HG03196 (cell line): Measurements from ENCODE around the gene ZNF213.
"Not testable (repeated sequence)": the region's sequence is repeated elsewhere in the genome, so short reads cannot be mapped to it uniquely, and the experiment has no call there.

ENCODE experiments used
- ATAC-seq: cut with Tn5 transposase; IDR thresholded peaks from one replicate; pipeline ENCODE4 v1.9.1; 2021; ENCODE audit not compliant: unreplicated experiment

Gene ZNF213

GRCh38 chr16:3129137-3130131 is 5.4 kb upstream of the ZNF213 start:
- ATAC-seq, result no peak

DNA sequence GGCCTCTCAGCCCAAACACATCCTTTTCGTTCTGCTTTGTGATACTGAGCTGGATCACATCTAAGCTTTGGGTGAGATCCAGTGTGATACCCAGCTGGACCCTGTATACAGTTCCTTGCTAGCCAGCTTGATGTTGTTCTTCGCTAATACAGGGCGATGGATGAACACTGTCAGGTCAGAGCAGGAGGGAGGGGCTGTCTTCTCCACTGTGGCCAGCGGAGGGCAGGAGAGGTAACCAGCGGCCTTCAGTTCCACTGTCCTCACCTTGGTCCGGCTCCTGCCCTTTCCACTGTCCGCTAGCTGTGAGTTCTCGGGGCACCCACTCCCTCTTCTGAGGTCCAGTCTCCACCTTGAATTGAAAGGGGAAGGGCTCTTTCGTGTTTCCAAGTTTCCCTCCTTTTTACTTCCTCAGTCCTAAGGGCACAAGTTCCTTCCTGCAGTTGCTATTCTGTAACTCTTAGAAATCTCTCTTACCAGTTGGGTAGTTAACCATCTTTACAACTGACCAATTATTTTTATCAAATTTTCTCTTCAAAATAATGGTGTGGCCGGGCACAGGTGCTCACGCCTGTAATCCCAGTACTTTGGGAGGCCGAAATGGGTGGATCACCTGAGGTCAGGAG is 3.0 kb upstream of the ZNF213 start:
- ATAC-seq, result no peak

GRCh38 chr16:3133844-3134243 is 985 bp upstream of the ZNF213 start:
- ATAC-seq, result no peak

DNA sequence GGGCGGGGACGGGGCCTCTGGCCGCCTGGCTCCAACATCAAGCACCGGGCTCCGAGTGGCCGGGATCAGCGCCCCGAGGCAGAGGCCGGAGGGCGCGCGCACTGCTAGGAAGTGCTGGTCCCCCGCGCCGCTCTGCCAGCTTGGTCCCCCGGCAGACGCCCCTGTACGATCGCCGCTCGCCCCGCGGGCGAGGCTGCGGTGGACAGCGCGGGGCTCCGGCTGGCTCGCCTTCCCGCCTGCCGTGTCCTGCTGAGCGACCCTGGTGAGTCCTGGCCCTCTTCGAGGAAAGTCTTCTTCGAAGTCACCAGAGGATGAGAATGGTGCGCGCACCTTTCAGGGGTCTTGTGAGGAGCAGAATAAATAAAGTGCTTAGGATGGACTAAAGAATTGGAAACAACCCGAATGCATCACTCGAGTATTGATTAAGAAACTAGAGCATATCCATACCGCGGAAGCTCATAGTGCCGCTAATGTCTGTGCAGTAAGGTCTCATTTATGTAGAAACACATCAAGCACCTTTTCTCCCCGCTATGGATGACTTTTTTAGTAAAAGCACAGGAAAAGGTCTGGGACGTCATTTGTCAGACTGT is 392 bp downstream of the ZNF213 start:
- ATAC-seq, result no peak

DNA sequence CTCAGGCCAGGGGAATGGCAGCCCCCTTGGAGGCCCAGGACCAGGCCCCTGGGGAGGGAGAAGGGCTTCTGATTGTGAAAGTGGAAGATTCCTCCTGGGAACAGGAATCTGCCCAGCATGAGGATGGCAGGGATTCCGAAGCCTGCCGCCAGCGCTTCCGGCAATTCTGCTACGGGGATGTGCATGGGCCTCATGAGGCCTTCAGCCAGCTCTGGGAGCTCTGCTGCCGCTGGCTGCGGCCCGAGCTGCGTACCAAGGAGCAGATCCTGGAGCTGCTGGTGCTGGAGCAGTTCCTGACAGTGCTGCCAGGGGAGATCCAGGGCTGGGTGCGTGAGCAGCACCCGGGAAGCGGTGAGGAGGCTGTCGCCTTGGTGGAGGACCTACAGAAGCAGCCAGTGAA is 2.4 kb downstream of the ZNF213 start:
- no peak for ATAC-seq

GRCh38 chr16:3138342-3138741 is 3.5 kb downstream of the ZNF213 start:
- no peak for ATAC-seq

GRCh38 chr16:3138823-3139426 is 4.1 kb downstream of the ZNF213 start:
- ATAC-seq, result no peak

DNA sequence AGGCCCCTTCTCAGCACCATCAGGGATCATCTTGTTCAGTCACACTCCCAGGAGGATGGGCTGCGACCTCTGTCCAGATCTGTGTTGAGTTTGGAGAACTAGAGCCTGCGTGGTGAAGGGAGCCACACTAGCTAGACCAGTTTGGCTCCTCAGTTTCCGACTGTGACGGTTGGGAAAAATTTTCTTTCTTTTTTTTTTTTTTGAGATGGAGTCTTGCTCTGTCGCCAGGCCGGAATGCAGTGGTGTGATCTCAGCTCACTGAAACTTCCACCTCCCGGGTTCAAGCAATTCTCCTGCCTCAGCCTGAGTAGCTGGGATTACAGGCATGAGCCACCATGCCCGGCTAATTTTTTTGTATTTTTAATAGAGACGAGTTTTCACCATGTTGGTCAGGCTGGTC is 4.7 kb downstream of the ZNF213 start:
- ATAC-seq, result not testable (repeated sequence)

DNA sequence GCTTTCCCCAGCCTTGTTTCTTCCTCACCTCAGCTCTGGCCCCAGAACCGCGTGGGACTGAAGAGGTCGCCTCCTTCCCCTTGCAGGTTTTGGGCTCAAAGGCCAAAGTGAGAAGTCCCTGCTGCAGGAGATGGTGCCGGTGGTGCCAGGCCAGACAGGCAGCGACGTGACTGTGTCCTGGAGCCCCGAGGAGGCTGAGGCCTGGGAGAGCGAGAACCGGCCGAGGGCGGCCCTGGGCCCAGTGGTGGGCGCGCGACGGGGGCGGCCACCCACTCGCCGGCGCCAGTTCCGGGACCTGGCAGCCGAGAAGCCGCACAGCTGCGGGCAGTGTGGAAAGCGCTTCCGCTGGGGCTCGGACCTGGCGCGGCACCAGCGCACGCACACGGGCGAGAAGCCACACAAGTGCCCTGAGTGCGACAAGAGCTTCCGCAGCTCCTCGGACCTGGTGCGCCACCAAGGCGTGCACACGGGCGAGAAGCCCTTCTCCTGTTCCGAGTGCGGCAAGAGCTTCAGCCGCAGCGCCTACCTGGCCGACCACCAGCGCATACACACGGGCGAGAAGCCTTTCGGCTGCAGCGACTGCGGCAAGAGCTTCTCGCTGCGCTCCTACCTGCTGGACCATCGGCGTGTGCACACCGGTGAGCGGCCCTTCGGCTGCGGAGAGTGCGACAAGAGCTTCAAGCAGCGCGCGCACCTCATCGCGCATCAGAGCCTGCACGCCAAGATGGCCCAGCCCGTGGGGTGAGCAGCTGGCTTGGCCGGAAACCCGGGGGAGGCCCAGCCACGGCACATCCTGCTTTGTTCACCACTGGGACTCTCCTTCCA is 6.0 kb downstream of the ZNF213 start:
- ATAC-seq, result no peak

DNA sequence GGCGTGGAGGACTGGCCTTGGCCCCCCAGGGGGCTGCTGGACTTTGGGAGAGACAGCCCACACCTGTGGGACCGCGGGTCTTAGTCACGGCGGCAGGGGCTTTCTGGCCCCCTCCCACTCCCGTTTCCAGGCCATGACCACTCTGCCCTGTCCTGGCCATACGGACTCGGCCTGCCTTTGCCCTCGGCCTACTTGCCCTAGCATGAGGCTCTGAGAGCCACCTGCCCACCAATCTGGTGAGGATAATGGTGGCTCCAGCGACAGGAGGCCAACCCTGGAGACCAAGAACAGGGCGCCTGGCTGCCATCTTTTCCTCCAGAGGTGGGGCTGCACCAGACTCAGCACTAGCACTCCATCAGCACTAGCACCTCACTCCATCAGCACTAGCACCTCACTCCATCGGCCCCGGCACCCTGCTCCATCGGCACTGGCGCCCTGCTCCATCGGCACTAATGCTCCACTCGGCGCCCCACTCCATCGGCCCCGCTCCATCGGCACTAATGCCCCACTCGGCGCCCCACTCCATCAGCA is 7.0 kb downstream of the ZNF213 start:
- ATAC-seq, result no peak

- no peak for ATAC-seq
These were observed 7.5 kb downstream of the ZNF213 start for GRCh38 chr16:3142327-3142726.

GRCh38 chr16:3142770-3143169 is 7.9 kb downstream of the ZNF213 start:
- no peak for ATAC-seq

DNA sequence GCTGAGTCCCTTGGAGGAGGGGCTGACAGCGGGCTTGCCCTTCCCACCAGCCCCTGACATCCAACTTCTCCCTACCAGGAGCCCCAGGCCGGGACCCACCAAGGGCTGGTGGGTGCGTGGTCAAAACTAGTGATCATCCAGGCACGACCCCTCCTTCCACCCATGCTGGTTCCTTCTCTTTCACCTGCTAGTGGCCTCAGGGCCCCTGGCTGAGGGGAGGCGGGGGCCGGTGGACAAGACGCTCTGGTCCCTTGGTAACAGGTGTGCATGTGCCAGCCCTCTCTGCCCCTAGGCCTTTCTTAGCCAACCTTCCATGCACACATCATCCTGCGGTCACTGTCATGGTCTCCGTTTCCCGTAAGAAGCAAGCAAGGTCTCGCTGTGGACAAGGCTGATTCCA is 8.4 kb downstream of the ZNF213 start:
- ATAC-seq, result no peak

GRCh38 chr16:3143598-3144320 is 8.9 kb downstream of the ZNF213 start:
- ATAC-seq, result no peak

DNA sequence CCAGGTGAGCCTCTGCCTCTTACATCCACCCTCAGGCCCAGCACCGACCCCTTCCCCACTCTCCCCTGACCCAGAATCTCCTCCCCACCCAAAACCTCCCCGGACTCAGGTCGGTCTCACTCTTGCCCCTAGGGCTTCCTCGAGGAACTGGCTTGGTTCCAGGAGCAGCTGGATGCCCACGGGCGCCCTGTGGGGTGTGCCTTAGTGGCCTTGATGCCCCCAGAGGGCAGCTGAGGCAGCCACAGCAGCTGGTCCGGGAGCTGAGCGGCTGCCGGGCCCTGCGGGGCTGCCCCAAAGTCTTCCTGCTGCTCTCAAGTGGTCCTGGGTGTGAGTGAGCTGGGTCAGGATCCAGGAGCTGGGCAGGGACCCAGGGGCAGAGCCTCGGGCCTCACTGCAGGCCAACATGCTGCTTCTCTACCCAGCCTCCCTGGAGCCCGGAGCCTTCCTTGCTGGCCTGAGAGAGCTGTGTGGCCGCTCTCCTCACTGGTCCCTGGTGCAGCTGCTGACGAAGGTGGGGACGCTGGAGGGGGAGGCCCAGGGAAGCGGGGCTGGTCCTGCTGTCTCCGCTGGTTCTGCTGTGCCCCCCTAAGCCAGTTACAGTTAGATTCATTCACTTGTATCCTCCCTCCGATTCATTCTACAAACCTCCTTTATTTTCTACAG is 9.6 kb downstream of the ZNF213 start:
- no peak for ATAC-seq

DNA sequence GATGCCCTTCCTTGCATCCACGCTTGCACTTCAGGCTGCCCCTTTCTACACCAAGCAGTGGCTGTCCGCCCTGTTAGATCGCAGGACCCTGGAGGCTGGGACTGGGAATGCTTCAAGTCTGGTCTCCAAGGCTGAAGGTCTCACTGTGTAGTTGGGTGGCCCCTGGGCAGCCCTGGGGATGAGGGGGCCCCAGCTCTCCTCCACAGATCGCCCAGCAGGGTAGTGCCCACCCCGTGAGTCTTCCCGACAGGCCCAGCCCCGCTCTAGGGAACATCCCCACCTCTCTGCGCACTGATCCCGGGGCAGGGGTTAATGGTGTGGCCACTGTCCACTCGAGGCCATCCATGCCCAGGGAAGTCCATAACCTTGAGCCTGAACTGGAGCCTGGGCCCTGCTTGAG is 10.3 kb downstream of the ZNF213 start:
- ATAC-seq, result no peak

DNA sequence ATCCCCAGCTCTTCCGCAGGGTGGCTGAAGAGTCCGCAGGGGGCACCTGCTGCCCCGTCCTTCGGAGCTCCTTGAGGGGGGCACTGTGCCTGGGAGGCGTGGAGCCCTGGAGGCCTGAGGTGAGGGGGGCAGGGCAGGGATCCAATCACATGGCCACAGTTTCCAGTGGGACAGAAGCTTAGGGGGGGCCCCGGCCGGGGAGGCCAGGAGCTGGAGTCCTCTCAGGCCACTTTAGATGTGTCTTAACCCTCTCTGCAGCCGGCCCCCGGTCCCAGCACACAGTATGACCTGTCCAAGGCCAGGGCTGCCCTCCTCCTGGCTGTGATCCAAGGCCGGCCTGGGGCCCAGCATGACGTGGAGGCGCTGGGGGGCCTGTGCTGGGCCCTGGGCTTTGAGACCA is 10.8 kb downstream of the ZNF213 start:
- no peak for ATAC-seq

GRCh38 chr16:3147046-3147756 is 12.4 kb downstream of the ZNF213 start:
- no peak for ATAC-seq

DNA sequence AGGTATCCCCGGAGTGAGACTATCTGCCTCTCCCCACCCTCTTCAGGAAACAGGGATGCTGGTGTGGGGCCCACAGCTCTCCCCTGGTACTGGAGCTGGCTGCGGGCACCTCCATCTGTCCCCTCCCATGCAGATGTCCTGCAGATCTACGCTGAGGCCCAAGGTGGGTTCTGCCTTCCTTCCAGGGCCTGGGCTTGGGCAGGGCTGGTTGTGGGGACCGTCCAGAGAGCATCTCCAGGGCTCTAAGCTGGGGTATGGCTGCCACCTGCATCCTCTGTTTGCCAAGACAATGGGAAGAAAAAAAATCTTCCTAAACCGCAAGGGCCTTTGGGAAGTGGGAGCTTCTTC is 12.9 kb downstream of the ZNF213 start:
- ATAC-seq, result no peak
